ENCODE measurements around the gene TEX2.
A peak's percentile ranks its signal among the peaks of the same experiment; 100 is the strongest.

Gene TEX2, protein sequence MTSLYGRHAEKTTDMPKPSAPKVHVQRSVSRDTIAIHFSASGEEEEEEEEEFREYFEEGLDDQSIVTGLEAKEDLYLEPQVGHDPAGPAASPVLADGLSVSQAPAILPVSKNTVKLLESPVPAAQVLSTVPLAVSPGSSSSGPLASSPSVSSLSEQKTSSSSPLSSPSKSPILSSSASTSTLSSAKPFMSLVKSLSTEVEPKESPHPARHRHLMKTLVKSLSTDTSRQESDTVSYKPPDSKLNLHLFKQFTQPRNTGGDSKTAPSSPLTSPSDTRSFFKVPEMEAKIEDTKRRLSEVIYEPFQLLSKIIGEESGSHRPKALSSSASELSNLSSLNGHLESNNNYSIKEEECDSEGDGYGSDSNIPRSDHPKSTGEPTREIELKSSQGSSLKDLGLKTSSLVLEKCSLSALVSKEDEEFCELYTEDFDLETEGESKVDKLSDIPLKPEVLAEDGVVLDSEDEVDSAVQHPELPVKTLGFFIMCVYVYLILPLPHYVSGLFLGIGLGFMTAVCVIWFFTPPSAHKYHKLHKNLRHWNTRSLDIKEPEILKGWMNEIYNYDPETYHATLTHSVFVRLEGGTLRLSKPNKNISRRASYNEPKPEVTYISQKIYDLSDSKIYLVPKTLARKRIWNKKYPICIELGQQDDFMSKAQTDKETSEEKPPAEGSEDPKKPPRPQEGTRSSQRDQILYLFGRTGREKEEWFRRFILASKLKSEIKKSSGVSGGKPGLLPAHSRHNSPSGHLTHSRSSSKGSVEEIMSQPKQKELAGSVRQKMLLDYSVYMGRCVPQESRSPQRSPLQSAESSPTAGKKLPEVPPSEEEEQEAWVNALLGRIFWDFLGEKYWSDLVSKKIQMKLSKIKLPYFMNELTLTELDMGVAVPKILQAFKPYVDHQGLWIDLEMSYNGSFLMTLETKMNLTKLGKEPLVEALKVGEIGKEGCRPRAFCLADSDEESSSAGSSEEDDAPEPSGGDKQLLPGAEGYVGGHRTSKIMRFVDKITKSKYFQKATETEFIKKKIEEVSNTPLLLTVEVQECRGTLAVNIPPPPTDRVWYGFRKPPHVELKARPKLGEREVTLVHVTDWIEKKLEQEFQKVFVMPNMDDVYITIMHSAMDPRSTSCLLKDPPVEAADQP

GRCh38 chr17:64263000-64263766 lies at the start of gene TEX2:
Gene TEX2 (minus strand): TSS chr17:64263260. CDS start chr17:64214217, 49,043 bp downstream.
- DNase-seq (ENCODE audit: low spot score): peak; percentile 90

GRCh38 chr17:64309710-64310109 lies 46.6 kb upstream of the TEX2 start:
- no peak for DNase-seq (ENCODE audit: low spot score)

DNA sequence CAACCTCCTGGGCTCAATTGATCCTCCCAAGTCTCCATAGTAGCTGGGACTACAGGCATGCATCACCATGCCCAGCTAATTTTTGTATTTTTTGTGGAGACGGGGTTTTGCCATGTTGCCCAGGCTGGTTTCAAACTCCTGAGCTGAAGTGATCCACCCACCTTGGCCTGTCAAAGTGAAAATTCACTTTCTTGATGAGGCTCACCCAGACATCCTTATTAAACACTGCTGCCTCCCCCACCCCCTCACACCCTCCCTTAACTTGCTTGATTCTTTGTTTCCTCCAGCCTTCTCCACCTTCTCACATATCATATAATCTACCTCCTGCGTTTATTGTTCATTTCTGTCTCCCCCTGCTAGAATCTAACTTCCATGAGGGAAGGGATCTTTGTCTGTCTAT lies 46.0 kb upstream of the TEX2 start:
- no peak for DNase-seq (ENCODE audit: low spot score)

GRCh38 chr17:64306850-64307463 lies 43.9 kb upstream of the TEX2 start:
- peak; percentile 56 for DNase-seq (ENCODE audit: low spot score)

DNA sequence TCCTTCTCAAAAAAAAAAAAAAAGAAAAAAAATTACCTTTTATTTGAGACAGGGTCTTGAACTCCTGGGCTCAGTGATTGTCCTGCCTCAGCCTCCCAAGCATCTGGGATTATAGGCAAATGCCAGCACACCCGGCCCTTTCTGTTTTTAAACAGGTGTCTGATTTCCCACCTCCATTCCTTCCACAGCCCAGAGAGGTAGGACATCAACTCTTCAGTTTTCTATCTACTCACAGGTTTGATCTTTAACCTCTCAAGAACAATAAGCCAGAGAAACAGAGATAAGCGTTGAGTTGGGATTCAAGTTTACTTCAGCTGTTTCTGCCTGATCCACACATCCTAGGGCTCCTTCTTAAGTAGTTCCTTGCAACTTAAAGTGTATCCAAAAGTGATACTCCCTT lies 41.5 kb upstream of the TEX2 start:
- DNase-seq (ENCODE audit: low spot score): no peak

- no peak for DNase-seq (ENCODE audit: low spot score)
These were observed 37.6 kb upstream of the TEX2 start for GRCh38 chr17:64300699-64300965.

- DNase-seq (ENCODE audit: low spot score): no peak
These were observed 34.5 kb upstream of the TEX2 start for GRCh38 chr17:64297467-64298088.

GRCh38 chr17:64296246-64296645 lies 33.2 kb upstream of the TEX2 start:
- no peak for DNase-seq (ENCODE audit: low spot score)

DNA sequence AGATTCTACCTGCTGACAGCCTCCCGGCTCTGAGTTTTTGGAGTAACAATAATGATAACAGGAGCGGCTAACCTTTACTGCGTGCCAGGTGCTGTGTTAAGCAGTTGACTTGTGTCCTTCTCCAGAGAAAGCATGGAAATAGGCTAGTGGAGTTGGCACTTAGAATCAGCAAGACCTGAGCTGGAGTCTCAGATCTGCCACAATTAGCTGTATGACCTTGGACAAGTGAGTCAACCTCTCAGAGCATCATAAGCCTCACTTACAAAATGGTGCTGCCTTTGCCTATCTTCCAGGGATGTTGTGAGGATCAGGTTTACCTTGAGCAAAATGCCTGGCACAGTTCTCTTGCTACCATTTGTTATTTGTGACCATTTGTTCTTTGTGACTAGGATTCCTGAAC lies 32.1 kb upstream of the TEX2 start:
- DNase-seq (ENCODE audit: low spot score): no peak

DNA sequence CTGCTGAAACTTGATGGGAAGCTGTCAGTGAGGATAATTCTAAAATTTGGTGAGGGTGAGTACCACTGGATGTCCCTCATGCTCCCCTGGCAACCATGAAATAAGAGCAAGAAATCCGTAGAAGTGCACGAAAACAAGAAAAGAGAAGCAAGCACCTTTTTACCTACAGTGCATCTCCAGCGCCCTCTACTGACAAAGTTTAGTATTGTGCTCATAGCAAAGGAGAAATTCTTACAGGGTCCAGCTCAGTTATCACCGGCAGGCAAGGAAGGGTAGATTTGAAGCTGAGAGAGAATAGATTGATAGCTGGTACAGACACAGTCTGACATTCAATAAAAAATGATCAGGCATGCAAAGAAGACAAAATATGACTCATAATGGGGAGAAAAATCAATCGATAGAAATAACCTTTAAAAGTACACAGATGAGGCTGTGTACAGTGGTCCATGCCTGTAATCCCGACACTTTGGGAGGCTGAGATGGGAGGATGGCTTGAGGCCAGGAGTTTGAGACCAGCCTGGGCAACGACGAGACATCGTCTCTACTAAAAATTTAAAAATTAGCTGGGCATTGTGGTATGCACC lies 28.3 kb upstream of the TEX2 start:
- DNase-seq (ENCODE audit: low spot score): peak; percentile 23

- DNase-seq (ENCODE audit: low spot score): no peak
These were observed 26.7 kb upstream of the TEX2 start for GRCh38 chr17:64289741-64290141.

- DNase-seq (ENCODE audit: low spot score): no peak
These were observed 19.7 kb upstream of the TEX2 start for GRCh38 chr17:64282753-64283080.

DNA sequence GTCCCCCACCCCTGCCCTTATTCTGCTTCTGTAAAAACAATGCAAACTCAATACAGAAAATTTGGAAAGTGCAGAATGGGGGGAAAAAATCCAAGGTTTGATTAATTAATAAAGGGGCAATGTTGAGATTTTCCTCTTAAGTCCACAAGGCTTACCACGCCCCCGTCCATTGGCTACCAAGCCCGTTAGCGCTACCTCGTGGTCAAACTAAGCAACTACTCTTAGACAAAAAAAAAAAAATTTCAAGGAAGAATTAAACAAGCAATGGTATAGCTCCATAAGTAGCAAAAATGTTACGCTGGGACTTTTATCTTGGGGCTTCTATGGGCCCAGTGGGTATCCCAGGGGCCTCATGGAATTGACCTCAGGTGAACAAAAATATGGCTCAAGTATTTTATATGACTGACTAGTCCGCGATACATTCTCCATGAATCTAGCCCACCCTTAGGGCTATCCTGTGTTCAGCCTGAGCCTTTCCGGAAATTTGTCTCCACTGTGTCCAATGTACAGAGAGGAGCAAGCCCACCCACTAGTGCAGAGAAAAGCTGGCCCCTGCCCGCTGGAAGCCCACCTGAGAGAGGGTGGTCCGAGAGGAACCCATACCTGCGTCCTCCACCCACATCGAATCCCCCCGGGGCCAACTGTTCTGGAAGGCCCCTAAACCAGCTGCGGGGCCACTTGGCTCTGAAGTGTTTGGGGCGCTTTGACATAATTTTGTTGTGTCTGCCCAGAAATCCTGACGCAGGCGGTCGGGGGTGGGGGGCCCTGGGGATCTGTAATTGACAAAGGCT lies 19.1 kb upstream of the TEX2 start:
- DNase-seq (ENCODE audit: low spot score): peak; percentile 41

DNA sequence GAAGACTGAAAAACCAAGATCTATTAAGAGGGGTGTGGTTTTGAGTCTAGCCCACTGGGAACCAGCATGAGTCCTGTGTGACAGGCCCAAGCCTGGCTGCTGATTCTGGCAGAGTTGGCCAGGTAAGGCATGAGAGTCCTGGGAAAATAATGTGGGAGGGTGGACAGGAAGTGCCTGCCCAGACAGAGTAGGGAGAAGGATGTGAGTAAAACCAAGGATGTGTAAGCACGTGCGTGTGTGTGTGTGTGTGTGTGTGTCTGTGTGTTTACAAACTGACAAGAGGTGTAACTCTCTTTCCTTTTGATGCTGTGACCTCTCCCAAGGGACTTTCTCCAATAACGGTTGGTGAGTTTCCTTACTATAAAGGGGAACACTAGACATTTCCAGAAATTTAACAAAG lies 15.6 kb upstream of the TEX2 start:
- DNase-seq (ENCODE audit: low spot score): no peak

DNA sequence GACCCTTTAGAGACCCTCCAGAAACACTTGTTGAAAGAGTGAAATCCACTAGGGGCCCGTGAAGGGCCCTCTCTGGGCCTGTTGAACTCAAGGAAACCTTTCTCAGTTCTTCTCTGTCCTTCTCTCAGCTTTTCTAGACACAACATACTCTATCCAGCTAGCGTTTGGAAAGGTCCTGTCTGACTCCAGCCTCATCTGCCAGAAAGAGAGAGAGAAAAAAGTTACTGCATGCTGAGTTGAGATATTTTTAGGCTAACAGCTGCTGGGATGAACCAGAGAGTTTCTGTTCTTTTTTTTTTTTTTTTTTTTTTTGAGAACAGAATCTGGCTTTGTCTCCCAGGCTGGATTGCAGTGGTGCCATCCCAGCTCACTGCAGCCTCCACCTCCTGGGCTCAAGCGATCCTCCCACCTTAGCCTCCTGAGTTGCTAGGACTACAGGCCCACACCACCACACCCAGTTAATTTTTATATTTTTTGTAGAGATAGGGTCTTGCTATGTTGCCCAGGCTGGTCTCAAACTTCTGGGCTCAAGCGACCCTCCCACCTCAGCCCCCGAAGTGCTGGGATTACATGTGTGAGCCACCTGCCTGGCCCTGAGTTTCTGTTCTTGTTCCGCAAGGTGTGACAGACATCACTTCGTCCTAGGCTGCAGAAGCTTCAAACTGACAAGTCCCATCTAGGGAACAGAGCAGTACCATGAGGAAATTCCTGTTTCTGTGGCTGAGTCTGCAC lies 14.9 kb upstream of the TEX2 start:
- no peak for DNase-seq (ENCODE audit: low spot score)

DNA sequence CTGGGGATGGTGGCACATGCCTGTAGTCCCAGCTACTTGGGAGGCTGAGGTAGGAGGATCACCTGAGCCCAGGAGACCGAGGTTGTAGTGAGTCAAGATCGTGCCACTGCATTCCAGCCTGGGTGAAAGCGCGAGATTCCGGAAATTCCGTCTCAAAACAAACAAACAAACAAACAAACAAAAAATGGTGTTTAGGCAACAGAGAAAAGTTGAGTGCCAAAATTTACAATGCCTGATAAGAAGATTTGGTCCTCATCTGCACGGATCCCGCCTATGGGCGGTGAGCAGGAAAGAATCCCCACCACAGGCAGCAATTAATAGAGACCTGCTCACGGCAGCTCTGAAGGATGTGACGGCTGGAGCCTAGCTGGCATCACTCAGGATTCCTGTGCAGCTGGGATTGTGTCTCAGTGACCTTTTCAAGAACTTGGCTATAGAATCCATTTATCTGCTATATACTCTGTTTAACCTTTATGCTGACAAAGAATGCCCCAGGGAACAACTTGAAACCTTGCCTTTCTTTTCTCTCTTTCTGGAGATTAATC lies 14.0 kb upstream of the TEX2 start:
- DNase-seq (ENCODE audit: low spot score): no peak

GRCh38 chr17:64275016-64275415 lies 12.0 kb upstream of the TEX2 start:
- no peak for DNase-seq (ENCODE audit: low spot score)

- DNase-seq (ENCODE audit: low spot score): no peak
These were observed 9.9 kb upstream of the TEX2 start for GRCh38 chr17:64273006-64273405.

GRCh38 chr17:64270885-64271284 lies 7.8 kb upstream of the TEX2 start:
- DNase-seq (ENCODE audit: low spot score): no peak
